GM19351 (cell line): ENCODE data around the gene ZNF253.
"Not testable (repeated sequence)": the region's sequence is repeated elsewhere in the genome, so short reads cannot be mapped to it uniquely, and the experiment has no call there.

Experiments
- ATAC-seq: cut with Tn5 transposase; IDR thresholded peaks from one replicate; pipeline ENCODE4 v1.9.1; 2021; ENCODE audit warnings: mild to moderate bottlenecking, moderate library complexity; ENCODE audit not compliant: unreplicated experiment

Gene ZNF253

GRCh38 chr19:19865750-19866610 lies at the start of gene ZNF253:
Gene ZNF253, plus strand, starts transcription at chr19:19865882. Its CDS starts 115 bp downstream, at chr19:19865997.
- ATAC-seq: peak; percentile 96

DNA sequence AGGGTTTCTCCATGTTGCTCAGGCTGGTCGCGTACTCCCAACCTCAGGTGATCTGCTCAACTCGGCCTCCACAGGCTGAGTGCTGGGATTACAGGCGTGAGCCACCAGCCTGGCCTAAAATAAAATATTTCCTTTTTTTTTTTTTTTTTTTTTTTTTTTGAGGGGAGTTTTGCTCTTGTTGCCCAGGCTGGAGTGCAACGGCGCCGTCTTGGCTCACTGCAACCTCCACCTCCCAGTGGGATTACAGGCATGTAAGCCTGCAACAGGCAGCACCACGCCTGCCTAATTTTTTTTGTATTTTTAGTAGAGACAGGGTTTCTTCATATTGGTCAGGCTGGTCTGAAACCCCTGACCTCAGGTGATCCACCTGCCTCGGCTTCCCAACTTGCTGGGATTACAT lies 49.0 kb upstream of the ZNF253 start:
- ATAC-seq: no peak

DNA sequence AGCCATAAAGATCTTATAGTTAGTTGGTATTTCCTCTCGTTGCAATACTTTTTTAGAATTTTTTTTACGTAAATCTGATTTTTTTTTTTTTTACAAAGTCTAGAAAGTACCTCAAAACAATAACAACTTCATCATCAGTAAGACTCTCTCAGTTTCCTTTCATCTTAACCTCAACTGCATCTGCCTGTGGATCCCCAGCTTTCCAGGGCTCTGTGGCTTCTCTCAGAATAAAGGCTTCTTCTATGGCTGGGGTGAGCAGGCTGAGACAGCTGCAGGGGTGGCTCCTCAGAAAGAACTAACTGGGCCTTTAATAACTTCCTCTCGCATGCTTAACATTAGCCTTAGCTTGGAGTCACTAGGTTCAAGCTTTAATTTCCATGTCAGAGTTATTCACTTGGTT lies 48.3 kb upstream of the ZNF253 start:
- no peak for ATAC-seq

GRCh38 chr19:19820774-19821320 lies 44.8 kb upstream of the ZNF253 start:
- ATAC-seq: no peak

- peak; percentile 81 for ATAC-seq
Measured at GRCh38 chr19:19821366-19821951, 44.2 kb upstream of the ZNF253 start, which contains the start of gene ZNF506. Gene ZNF506, minus strand, starts transcription at chr19:19821750. Its CDS starts 147 bp downstream, at chr19:19821603.

GRCh38 chr19:19821976-19822375 lies 43.7 kb upstream of the ZNF253 start:
- peak; percentile 12 for ATAC-seq

GRCh38 chr19:19823916-19824315 lies 41.8 kb upstream of the ZNF253 start:
- ATAC-seq: no peak

GRCh38 chr19:19826875-19827274 lies 38.8 kb upstream of the ZNF253 start:
- ATAC-seq: no peak

DNA sequence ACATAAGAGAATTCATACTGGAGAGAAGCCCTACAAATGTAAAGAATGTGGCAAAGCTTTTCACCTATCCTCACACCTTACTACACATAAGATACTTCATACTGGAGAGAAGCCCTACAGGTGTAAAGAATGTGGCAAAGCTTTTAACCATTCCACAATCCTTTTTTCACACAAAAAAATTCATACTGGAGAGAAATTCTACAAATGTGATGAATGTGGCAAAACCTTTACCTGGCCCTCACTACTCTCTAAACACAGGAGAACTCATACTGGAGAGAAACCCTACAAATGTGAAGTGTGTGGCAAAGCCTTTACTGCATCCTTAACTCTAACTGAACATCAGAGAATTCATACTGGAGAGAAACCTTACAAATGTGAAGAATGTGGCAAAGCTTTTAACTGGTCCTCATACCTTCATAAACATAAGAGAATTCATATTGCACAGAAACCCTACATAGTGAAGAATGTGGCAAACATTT lies 30.1 kb upstream of the ZNF253 start:
- ATAC-seq: no peak

DNA sequence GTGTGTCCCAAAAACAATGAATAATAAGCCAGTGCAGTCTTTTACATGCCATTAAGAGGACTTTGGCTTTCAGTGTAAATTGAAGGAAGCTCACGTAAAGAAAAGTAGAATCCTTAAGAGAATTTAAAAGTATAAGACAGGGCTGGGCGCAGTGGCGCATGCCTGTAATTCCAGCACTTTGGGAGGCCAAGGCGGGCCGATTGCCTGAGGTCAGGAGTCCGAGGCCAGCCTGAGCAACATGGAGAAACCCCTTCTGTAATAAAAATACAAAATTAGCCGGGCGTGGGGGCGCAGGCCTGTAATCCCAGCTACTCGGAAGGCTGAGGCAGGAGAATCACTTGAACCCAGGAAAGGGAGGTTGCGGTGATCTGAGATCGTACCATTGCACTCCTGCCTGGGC lies 17.9 kb upstream of the ZNF253 start:
- ATAC-seq: no peak

DNA sequence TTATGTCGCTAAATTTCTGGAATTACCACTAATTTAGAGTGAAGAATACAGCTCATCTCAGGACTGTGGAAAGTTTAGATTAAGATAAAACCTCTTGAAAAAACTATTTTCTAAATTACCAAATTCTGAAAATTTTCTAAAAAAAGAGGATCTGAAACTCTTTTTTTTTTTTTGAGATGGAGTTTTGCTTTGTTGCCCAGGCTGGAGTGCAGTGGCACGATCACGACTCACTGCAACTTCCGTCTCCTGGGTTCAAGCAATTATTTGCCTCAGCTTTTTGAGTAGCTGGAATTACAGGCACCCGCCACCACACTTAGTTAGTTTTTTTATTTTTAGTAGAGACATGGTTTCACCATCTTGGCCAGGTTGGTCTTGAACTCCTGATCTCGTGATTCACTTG lies 16.6 kb upstream of the ZNF253 start:
- ATAC-seq: no peak

DNA sequence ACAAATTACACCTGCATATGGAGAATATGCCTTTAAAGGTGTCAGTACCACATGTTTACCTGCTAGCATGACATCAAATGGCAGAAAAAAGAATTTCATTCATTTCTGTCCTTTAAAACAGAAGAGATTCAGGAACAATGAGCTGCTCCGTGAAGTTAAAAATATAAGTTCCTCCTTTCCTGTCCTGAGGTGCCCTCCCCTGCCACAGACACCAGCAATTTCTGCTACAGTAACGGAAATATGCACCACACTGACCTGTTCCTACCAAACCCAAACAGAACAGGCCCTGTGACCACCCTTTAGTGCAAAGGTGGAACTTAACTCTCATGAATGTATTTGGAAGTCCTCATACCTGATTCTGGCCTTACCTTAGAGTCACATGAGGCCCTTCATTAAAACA lies 13.9 kb upstream of the ZNF253 start:
- ATAC-seq: not testable (repeated sequence)

DNA sequence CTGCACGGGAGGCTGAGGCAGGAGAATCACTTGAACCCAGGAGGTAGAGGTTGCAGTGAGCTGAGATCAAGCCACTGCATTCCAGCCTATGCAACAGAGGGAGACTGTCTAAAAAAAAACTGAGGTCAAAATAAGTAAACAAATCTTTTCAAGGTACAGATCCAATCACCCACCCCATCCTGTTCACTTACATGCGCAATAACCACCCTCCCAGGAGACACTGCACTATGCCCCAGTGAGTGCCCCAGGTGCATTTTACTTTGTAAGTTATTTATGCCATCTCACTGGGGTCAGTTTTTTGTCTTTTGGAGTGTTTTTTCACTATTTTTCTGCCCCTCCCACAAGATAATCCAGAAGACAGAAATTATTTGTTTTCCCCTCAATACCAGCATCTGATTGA lies 6.9 kb upstream of the ZNF253 start:
- ATAC-seq: no peak

DNA sequence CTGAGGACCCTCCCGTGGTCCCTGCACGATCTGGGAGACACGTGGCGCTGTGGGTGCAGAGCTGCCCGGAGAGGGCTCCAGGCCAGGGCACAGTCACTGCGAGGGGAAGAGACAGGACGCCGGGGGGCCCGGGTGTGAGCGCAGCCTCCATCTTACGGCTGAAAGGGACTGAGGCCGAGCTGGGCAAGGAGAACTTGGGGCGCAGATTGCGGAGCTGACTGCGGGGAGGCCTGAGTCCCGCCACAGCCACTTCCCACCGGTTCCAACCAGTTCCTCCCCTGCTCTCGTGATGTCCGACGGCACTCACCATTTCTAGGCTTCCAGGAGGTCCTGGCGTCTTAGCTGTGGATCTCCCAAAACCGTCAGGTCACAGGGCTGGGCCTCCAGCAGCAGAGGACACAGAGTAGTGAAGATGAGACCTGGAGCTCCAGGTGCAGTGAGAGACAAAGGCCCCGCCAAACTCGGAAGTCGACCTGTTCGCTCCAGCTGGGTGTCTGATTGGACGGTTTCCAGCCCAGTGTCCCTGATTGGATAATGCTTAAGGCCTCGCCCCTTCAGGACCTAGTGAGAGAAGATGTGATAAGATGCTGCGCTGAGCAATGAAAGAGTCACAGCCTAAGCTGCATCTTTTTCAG lies 4.8 kb upstream of the ZNF253 start:
- no peak for ATAC-seq

DNA sequence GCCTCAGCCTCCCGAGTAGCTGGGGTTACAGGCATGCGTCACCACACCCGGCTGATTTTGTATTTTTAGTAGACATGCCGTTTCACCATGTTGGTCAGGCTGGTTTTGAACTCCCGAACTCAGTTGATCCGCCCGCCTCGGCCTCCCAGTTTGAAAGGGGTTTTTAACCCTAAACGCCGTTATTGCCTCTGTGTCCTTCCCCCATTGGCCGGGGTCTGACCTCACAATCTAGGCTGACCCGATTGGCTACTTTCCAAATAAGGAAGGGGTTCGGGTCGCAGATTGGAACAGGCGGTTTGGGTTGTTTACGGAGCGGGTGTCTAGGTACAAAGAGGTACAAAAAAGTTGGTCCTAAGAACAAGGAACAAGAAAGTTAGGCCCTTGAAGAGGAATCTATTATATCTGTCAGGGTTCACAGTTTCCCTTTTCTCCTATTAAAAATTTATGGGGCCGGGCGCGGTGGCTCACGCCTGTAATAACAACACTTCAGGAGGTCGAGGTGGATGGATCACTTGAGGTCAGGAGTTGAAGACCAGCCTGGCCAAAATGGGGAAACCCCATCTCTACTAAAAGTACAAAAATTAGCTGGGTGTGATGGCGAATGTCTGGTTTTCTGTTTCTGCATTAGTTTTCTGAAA lies 1.0 kb downstream of the ZNF253 start:
- ATAC-seq: no peak

DNA sequence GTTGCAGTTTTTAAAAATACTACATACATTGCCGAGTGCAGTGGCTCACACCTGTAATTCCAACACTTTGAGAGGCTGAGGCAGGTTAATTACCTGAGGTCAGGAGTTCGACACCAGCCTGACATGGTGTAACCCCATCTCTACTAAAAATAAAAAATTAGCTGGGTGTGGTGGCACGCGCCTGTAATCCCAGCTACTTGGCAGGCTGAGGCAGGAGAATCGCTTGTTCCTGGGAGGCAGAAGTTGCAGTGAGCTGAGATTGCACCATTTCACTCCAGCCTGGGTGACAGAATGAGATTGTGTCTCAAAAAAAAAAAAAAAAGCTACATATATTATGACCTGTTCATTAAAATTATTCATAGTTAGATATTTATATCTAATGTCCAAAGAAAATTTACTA lies 4.4 kb downstream of the ZNF253 start:
- ATAC-seq: not testable (repeated sequence)

GRCh38 chr19:19871932-19872331 lies 6.2 kb downstream of the ZNF253 start:
- ATAC-seq: no peak

- ATAC-seq: no peak
Measured at GRCh38 chr19:19873381-19873780, 7.7 kb downstream of the ZNF253 start.

DNA sequence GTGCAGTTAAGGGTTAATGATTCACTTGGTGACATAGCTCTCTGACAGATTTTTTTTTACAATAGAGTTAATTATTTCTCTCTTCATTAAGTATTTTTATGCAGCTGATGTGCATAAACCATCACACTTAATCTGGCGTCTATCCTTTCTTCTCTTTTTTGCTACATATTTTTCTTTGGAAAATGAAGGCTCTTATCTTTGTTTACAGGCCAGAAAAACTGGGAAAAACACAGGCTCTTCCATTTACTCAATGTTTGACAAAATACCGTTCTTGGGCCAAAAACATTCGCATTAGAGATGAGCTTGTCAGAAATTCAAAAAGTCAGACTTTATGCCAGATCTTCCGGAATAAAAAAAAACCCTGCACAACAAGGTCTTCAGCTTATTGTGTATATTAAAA lies 12.0 kb downstream of the ZNF253 start:
- ATAC-seq: no peak

- no peak for ATAC-seq
Measured at GRCh38 chr19:19884583-19884982, 18.9 kb downstream of the ZNF253 start.
